Keratinocyte (primary cell): ENCODE results near the gene SPOCK1. TPM values are rescaled to one million over a fixed set of nuclear protein-coding genes. Genes with fewer than 3 reads are reported as not detected.

ENCODE experiments used
- DNase-seq: peaks from one replicate; pipeline ENCODE4 v3.0.0-alpha.2; 2011; ENCODE audit warnings: low read depth, missing footprints, low spot score
- FAIRE-seq: peaks from 2 replicates; lab custom pipeline; 2011; peaks lifted over from hg19 to GRCh38; lab: Jason Lieb, UNC
- H2AFZ ChIP-seq: 2 replicates; pipeline ENCODE4 v1.6.0; 2012; ENCODE audit warnings: low read length, control low read depth, inconsistent platforms; ENCODE audit not compliant: control insufficient read depth
- H3K27ac ChIP-seq: 2 replicates; pipeline ENCODE4 v1.5.1; 2011; ENCODE audit warnings: low read length; ENCODE audit not compliant: control insufficient read depth, insufficient read depth
- H3K27me3 ChIP-seq: 3 replicates; pipeline ENCODE4 v1.6.0; 2011; ENCODE audit warnings: low read length; ENCODE audit not compliant: control insufficient read depth, insufficient read depth; ENCODE audit errors: extremely low read depth
- H3K36me3 ChIP-seq, 2 experiments: 2 replicates in 1 of 2; 3 replicates in 1 of 2; pipeline ENCODE4 v1.5.1; 2011; ENCODE audit warnings: low read length in 2 of 2, mild to moderate bottlenecking in 1 of 2; ENCODE audit not compliant: control insufficient read depth in 2 of 2, insufficient read depth in 2 of 2; ENCODE audit errors: extremely low read depth in 1 of 2
- H3K4me1 ChIP-seq: 3 replicates; pipeline ENCODE4 v1.5.1; 2011; ENCODE audit warnings: low read length; ENCODE audit not compliant: control insufficient read depth, insufficient read depth; ENCODE audit errors: extremely low read depth
- H3K4me2 ChIP-seq: 3 replicates; pipeline ENCODE4 v1.6.0; 2011; ENCODE audit warnings: low read depth, low read length; ENCODE audit not compliant: control insufficient read depth, insufficient read depth; ENCODE audit errors: extremely low read depth
- H3K4me3 ChIP-seq, 3 experiments: fragments of 200-600 bp in 1 of 3; sonication (generic) in 1 of 3; 2 replicates in 2 of 3; 3 replicates in 1 of 3; pipeline ENCODE4 v1.5.1; 2011 to 2016; ENCODE audit warnings: low read length in 3 of 3, mild to moderate bottlenecking in 3 of 3, control low read depth in 2 of 3, inconsistent platforms in 1 of 3, low read depth in 1 of 3, mixed read lengths in 1 of 3, mixed run types in 1 of 3, moderate library complexity in 1 of 3; ENCODE audit not compliant: control insufficient read depth in 2 of 3, insufficient read depth in 2 of 3; ENCODE audit errors: extremely low read depth in 1 of 3
- H3K79me2 ChIP-seq: 2 replicates; pipeline ENCODE4 v1.6.0; 2012; ENCODE audit warnings: low read length; ENCODE audit not compliant: control insufficient read depth, insufficient read depth
- H3K9ac ChIP-seq: 3 replicates; pipeline ENCODE4 v1.6.0; 2011; ENCODE audit warnings: low read length; ENCODE audit not compliant: control insufficient read depth, insufficient read depth; ENCODE audit errors: extremely low read depth
- H3K9me1 ChIP-seq: 3 replicates; pipeline ENCODE4 v1.6.0; 2011; ENCODE audit warnings: low read length; ENCODE audit not compliant: control insufficient read depth, insufficient read depth; ENCODE audit errors: extremely low read depth
- H3K9me3 ChIP-seq: 2 replicates; pipeline ENCODE4 v1.5.1; 2012; ENCODE audit warnings: low read depth, low read length; ENCODE audit not compliant: control insufficient read depth
- H4K20me1 ChIP-seq: 3 replicates; pipeline ENCODE4 v1.6.0; 2011; ENCODE audit warnings: low read length; ENCODE audit not compliant: control insufficient read depth, insufficient read depth; ENCODE audit errors: extremely low read depth
- CTCF ChIP-seq, 3 experiments: IDR thresholded peaks in 1 of 3; conservative IDR thresholded peaks in 1 of 3; optimal IDR thresholded peaks in 1 of 3; 2 replicates in 2 of 3; 3 replicates in 1 of 3; pipeline versions ENCODE3 to v1.5.1; 2011; ENCODE audit warnings: low read length in 3 of 3, mild to moderate bottlenecking in 3 of 3, moderate library complexity in 2 of 3, control low read depth in 1 of 3, inconsistent platforms in 1 of 3; ENCODE audit not compliant: insufficient read depth in 2 of 3; ENCODE audit errors: extremely low read depth in 1 of 3
- EZH2 ChIP-seq: IDR thresholded peaks from one replicate; pipeline ENCODE4 v1.6.1; 2012; ENCODE audit warnings: inconsistent platforms, mild to moderate bottlenecking, low read length, moderate library complexity
- dilution Hi-C: fragments of 300-500 bp; cut with MboI; formaldehyde crosslinking; loops from one replicate; pipeline ENCODE4 v1.7.0; 2020; ENCODE audit warnings: low sequenced_read_pairs; ENCODE audit not compliant: extremely low pct_ligation_motif_present
- polyA plus RNA-seq, 5 experiments: library from polyadenylated mRNA; depleted of rRNA in 3 of 5; stranded (reverse) in 3 of 5; stranded (forward) in 1 of 5; unstranded in 1 of 5; fragments of >200 nt; gene quantifications; 1 replicate in 1 of 5; 2 replicates in 3 of 5; 3 replicates in 1 of 5; pipeline versions ENCODE4 v1.2.1 to v1.2.3, GENCODE V29; 2011 to 2012; ENCODE audit warnings: missing spikeins in 2 of 5, low read depth in 1 of 5, low replicate concordance in 1 of 5

SPOCK1 gene
- polyA plus RNA-seq, 1 donor (not counting 4 experiments of a cell fraction or from before 2014, with no cell fraction given) = 5.5 TPM

GRCh38 chr5:137315109-137315508 lies 184.0 kb downstream of the SPOCK1 start:
- no peaks in the 10 kb centered on the region for H3K79me2 ChIP-seq
- no peak for FAIRE-seq
- dilution Hi-C loops = no loop called here

GRCh38 chr5:137313526-137314175 lies 185.5 kb downstream of the SPOCK1 start:
- no peak overlapping the region for H3K9ac ChIP-seq
- no peak for TF ChIP-seq EZH2
- TF ChIP-seq CTCF (optimal IDR thresholded peaks at IDR 0.05 in 1 of 3, IDR thresholded peaks at IDR 0.05 in 1 of 3, conservative IDR thresholded peaks at IDR 0.05 in 1 of 3; ENCODE audit: extremely low read depth in 1 of 3, insufficient read depth in 2 of 3, low read length in 3 of 3) = no peak
- H3K4me2 ChIP-seq = no peak overlapping the region
- DNase-seq (no peak), FAIRE-seq (no peak)
- H3K27me3 ChIP-seq = no peaks in the 10 kb centered on the region
- H3K79me2 ChIP-seq = no peaks in the 10 kb centered on the region
- H3K36me3 ChIP-seq = no peaks in the 10 kb centered on the region
- no peak overlapping the region for H3K27ac ChIP-seq
- H3K4me3 ChIP-seq = no peak overlapping the region
- no peaks in the 10 kb centered on the region for H3K9me1 ChIP-seq
- H3K9me3 ChIP-seq = no peaks in the 10 kb centered on the region
- peaks cover 18% of the 10 kb centered on the region for H3K4me1 ChIP-seq
- dilution Hi-C loops = no loop called here
- no peaks in the 10 kb centered on the region for H4K20me1 ChIP-seq
- H2AFZ ChIP-seq = no peak overlapping the region

More at GRCh38 chr5:137315109-137315508, 184.0 kb downstream of the SPOCK1 start:
- Histone ChIP-seq H3K4me3 (no peak overlapping the region), H3K9ac (no peak overlapping the region), H3K27me3 (no peaks in the 10 kb centered on the region), H3K4me1 (peaks cover 10% of the 10 kb centered on the region), H2AFZ (no peak overlapping the region), H3K36me3 (no peaks in the 10 kb centered on the region), H3K9me3 (no peaks in the 10 kb centered on the region), H3K4me2 (no peak overlapping the region), H3K9me1 (no peaks in the 10 kb centered on the region), H4K20me1 (no peaks in the 10 kb centered on the region), H3K27ac (no peak overlapping the region)
- DNase-seq = no peak
- TF ChIP-seq EZH2 (no peak), CTCF (optimal IDR thresholded peaks at IDR 0.05 in 1 of 3, IDR thresholded peaks at IDR 0.05 in 1 of 3, conservative IDR thresholded peaks at IDR 0.05 in 1 of 3; ENCODE audit: extremely low read depth in 1 of 3, insufficient read depth in 2 of 3, low read length in 3 of 3) (no peak)
